ENCODE data around the gene CEP164.

The CEP164 gene

DNA sequence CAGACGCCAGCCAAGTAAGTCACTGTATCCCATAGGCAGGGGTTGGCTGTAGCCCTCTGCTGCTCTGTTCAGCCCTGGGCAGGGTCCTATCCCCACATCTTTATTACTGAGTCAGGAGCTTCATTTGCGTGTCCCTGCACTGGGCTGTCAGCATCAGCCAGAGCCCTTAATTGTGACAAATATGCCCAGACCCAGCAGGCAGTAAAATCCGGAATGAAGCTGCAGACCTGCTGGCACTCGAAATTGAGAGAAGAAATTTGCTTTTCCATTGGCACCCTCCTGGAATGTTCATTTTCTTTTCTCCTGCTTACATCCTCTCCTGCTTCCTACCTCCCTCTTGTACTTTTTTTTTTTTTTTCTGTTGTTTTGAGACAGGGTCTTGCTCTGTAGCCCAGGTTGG lies 43.8 kb downstream of the CEP164 start:
- Mint-ChIP-seq H3K27me3 (no peaks in the 10 kb centered on the region), H3K27ac (no peak overlapping the region), H3K4me3 (no peak overlapping the region), H3K36me3 (peaks cover 20% of the 10 kb centered on the region), H3K4me1 (ENCODE audit: low read depth) (no peaks in the 10 kb centered on the region), H3K9me3 (ENCODE audit: low read depth) (no peaks in the 10 kb centered on the region)

DNA sequence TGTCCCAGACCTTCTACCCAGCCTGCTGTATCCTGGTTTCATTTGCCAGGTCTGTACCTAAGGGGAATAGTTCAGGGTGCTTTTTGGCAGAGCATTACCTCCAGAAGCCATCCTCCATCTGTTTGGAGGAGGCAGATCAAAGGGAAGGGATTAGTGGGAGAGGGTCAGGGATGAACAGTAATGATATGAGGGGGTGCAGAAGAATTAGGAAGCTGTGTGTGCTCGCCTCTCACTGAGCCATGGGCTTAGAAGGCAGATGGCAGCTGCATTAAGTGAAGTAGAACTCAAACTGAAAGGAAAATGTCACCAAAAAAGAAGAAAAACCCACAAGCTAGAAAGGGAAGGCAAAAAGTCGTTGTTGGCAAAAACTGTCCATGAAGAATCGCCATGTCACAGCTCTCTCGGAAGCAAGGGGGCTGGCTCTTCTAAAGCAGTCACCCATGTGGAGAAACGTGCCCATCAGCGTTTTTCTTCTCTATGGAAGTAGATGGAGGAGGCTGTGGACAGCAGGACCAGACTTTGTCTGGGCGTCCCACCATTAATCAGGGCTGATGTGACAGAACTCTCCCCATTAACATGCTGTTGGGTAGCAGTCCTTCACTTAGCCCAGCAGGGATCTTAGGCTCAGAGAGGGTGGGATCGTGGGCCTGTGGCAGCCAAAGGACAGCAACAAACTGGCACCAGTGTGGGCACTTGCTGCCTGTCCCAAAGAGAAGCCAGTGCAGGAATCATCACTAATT lies 46.8 kb downstream of the CEP164 start:
- Mint-ChIP-seq H3K36me3 (peaks cover 20% of the 10 kb centered on the region), H3K27ac (no peak overlapping the region), H3K4me1 (ENCODE audit: low read depth) (no peaks in the 10 kb centered on the region), H3K4me3 (no peak overlapping the region), H3K27me3 (no peaks in the 10 kb centered on the region), H3K9me3 (ENCODE audit: low read depth) (no peaks in the 10 kb centered on the region)

DNA sequence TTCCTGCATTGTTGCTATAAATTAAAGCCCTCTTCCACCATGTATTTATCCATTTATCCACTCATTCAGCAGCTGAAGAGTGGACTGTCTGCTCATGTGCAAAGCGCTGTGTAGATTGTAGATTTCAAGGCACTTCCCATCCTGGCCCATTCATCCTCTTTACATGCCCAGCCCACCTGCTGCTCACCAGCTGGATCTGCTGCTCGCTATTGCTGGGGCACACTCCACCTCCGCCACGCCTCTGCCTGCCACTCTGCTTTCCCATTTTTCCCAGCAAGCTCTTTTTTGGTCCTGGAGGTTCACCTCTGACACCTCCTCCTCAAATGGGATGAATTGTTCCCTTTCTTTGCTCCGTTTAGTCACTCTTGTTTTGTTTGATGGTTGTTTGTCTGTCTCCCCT lies 48.3 kb downstream of the CEP164 start:
- Mint-ChIP-seq H3K27me3 (no peaks in the 10 kb centered on the region), H3K4me3 (no peak overlapping the region), H3K36me3 (peaks cover 19% of the 10 kb centered on the region), H3K9me3 (ENCODE audit: low read depth) (no peaks in the 10 kb centered on the region), H3K27ac (no peak overlapping the region), H3K4me1 (ENCODE audit: low read depth) (no peaks in the 10 kb centered on the region)

DNA sequence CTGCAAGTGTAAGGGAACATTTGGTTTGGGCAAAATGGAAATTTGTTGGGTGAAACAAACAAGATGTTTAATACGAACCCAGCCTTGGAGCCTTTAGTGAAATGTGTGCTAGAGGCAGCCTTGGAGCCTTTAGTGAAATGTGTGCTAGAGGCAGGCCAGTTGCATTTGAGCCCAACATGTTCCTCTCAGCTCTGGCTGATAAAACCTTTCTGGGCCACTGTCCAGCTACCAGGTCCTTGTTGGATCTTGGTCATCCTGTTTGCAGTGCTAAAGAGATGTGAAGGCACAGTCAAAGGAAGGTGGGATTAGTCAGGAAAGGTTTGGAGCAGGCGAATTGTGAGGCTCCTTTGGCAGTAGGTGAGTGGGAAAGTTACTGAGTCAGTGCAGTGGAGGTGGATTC lies 48.9 kb downstream of the CEP164 start:
- peaks cover 17% of the 10 kb centered on the region for H3K36me3 Mint-ChIP-seq
- no peak overlapping the region for H3K27ac Mint-ChIP-seq
- H3K9me3 Mint-ChIP-seq (ENCODE audit: low read depth), result no peaks in the 10 kb centered on the region
- H3K4me1 Mint-ChIP-seq (ENCODE audit: low read depth), result no peaks in the 10 kb centered on the region
- no peaks in the 10 kb centered on the region for H3K27me3 Mint-ChIP-seq
- no peak overlapping the region for H3K4me3 Mint-ChIP-seq

DNA sequence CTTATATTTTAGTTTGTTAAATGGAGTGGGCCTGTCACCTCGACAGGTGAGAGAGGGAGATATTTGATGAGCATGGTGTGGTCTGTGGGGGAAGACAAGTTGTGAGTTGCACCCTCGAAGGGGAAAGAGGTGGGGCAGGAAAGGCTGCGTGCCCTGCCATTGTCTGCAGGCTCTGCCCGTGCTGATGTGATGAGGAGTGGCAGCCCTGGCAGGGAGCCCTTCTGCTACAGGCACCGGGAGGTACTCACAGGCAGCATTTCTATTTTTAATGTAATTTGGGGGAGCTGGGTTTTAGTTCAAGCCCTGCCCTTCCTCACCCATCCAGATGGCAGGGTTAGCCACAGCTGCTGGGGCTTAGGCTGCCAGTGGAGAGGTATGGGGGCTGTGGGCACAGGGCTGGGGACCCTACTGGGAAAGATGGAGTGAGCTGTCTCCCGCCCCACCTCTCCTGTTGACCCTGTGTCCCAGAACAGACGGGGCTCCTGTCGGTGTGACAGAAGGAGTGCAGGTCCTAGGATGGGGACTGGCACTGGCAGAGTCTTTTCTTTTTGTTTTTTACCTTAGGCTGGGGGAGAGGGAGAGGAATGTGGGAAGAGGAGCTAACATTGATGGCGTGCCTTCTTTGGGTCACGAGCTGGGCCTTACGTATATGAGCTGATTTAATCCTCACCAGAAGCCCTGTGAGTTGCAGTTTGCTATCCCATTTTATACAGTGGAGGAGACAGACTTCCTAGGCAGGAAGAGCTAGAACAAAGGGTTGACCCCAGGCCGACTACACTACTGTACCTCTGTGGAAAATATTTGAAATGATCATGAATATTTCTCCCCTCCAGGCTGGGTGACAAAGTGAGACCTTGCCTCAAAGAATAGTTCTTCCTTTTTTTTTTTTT lies 51.6 kb downstream of the CEP164 start:
- H3K36me3 Mint-ChIP-seq, result peaks cover 16% of the 10 kb centered on the region
- no peaks in the 10 kb centered on the region for H3K4me1 Mint-ChIP-seq (ENCODE audit: low read depth)
- H3K4me3 Mint-ChIP-seq, result no peak overlapping the region
- H3K27ac Mint-ChIP-seq, result no peak overlapping the region
- H3K9me3 Mint-ChIP-seq (ENCODE audit: low read depth), result no peaks in the 10 kb centered on the region
- H3K27me3 Mint-ChIP-seq, result no peaks in the 10 kb centered on the region

DNA sequence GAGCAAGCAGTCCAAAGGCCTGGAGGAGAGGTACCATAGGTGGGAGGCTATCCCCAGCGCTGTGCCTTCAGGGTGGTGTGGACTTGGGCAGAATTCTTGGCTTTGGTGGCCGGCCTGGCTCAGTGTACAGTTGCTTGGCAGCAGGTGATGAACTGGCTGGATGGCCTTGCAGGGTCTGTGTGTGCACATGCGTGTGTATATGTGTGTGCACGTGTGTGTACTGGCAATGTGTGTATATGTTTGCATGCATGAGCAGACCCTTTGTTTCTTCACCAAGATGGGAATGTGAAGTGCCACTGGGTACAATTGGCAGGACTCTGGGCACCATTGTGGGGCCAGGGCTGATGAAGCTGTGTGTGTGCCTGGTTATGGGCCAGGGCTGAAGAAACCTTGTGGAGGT lies 53.0 kb downstream of the CEP164 start:
- Mint-ChIP-seq H3K27me3 (no peaks in the 10 kb centered on the region), H3K36me3 (peaks cover 16% of the 10 kb centered on the region)

DNA sequence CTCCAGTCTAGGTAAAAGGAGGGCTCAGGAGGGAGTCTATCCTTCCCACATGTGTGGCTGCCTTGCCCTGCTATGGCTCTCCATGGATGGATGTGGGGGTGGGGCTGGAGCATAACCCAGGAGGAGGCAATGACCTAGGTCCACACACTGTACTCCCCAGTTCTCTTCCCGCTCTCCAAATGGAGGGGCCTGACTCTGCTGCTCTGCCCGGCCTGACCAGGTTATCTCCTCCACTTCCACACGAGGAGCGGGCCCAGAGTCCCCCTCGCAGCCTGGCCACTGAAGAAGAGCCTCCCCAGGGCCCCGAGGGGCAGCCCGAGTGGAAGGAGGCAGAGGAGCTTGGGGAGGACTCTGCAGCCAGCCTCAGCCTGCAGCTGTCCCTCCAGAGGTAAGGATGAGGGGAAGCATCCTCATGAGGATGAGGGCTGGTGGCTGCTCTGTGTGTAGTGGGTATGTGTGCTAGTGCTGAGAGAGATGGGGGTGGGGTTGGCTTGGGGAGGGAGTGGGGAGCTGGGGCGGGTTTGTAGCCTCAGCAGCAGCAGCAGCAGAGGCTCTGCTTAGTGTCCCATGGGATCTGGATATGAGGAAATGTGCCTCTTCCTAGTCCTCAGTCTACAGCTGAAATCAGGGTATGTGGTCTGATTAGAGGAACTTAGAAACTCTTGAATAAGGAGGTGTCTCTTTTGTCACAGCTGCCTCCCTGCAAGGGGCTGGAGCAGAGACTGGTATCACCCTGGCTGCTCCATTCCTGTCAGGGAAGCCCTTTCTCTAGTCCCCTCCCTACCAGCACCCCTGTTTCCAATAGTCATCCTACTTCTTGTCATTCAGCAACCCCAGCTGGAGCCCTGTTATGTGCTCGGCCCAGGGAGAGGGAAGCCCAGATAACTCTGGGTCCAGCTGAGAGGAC lies 54.1 kb downstream of the CEP164 start:
- Mint-ChIP-seq H3K27ac (no peak overlapping the region), H3K36me3 (peaks cover 14% of the 10 kb centered on the region), H3K4me3 (no peak overlapping the region), H3K4me1 (ENCODE audit: low read depth) (no peaks in the 10 kb centered on the region), H3K9me3 (ENCODE audit: low read depth) (no peaks in the 10 kb centered on the region), H3K27me3 (no peaks in the 10 kb centered on the region)

More for the DNA sequence above, 53.0 kb downstream of the CEP164 start:
- Mint-ChIP-seq H3K4me1 (ENCODE audit: low read depth) (no peaks in the 10 kb centered on the region), H3K27ac (no peak overlapping the region), H3K9me3 (ENCODE audit: low read depth) (no peaks in the 10 kb centered on the region), H3K4me3 (no peak overlapping the region)

DNA sequence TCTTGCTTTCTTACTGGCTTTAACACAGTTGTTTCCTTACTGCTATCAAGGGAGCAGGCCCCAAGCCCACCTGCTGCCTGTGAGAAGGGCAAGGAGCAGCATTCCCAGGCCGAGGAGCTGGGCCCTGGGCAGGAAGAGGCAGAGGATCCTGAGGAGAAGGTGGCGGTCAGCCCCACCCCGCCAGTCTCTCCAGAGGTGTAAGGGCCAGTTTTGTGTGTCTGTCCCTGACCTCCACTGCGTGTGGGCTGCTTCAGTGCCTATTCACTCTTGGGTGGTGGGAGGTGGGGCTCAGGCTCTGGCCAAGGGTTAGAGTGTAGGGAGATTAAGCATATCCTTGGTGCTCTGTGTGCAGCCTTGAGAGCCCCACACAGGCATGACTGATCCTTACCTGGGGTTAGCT lies 55.1 kb downstream of the CEP164 start:
- Mint-ChIP-seq H3K27ac (no peak overlapping the region), H3K9me3 (ENCODE audit: low read depth) (no peaks in the 10 kb centered on the region), H3K4me1 (ENCODE audit: low read depth) (no peaks in the 10 kb centered on the region), H3K36me3 (peaks cover 14% of the 10 kb centered on the region), H3K4me3 (no peak overlapping the region), H3K27me3 (no peaks in the 10 kb centered on the region)

DNA sequence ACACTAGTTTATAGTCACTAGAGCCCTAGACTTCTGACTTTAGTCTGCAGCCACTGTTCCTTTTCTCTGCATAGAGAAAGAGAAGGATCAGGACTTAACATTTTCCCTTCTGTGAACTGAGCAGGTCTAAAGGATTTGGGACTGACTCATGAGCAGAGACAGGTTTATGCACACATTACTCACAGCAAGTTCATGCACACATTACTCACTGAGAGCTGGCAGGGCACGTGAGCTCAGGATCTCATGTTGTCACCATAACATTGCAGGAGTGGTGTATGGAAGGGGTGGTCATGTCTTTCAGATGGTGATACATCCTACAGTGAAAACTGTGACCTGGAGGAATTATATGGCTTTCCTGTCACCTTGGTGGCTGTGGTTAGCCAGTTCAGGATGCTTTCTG lies 56.4 kb downstream of the CEP164 start:
- H3K27ac Mint-ChIP-seq, result no peak overlapping the region
- no peak overlapping the region for H3K4me3 Mint-ChIP-seq
- no peaks in the 10 kb centered on the region for H3K27me3 Mint-ChIP-seq

DNA sequence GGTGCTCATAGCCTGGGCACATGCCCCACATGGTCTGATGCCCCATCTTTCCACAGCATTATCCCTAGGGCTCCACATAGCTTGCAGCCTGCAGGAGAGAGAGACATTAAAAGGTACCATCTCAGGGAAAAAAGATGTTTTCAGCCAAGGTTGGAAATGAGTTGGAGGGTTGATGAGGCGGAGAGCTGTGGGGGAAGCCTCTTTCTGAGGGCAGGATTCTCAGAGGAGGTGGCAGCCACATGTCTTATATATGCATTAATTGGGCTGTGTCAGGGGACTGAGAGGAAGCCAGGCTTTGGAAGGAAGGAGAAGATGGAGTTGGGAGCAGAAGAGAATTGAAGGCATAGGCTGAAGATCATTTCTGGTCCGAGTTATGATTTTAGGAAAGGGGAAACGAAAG lies 57.8 kb downstream of the CEP164 start:
- no peak overlapping the region for H3K27ac Mint-ChIP-seq
- peaks cover 25% of the 10 kb centered on the region for H3K36me3 Mint-ChIP-seq
- H3K9me3 Mint-ChIP-seq (ENCODE audit: low read depth), result no peaks in the 10 kb centered on the region
- H3K4me3 Mint-ChIP-seq, result no peak overlapping the region
- H3K4me1 Mint-ChIP-seq (ENCODE audit: low read depth), result no peaks in the 10 kb centered on the region
- no peaks in the 10 kb centered on the region for H3K27me3 Mint-ChIP-seq

More for the DNA sequence above, 56.4 kb downstream of the CEP164 start:
- Mint-ChIP-seq H3K9me3 (ENCODE audit: low read depth) (no peaks in the 10 kb centered on the region), H3K4me1 (ENCODE audit: low read depth) (no peaks in the 10 kb centered on the region), H3K36me3 (peaks cover 17% of the 10 kb centered on the region)

DNA sequence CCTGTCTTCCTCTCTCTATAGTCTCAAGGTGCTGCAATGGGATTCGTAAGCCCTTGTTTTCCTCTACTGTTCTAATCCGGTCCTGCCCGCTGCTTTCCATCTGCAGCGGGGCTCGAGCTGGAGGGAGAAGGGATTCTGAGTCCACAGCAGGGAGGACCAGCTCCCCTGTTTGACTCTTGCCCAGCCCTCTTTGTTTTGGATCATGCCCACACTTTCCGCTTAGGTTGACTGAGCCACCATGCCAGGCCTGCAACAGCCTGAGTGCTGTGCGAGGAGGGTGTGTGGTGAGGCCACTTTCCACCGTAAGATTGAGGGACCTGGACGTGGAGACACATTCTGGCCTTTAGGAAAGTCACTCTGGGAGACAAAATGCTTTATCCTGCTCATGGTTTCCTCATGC lies 58.3 kb downstream of the CEP164 start:
- H3K27me3 Mint-ChIP-seq, result no peaks in the 10 kb centered on the region
- H3K36me3 Mint-ChIP-seq, result peaks cover 30% of the 10 kb centered on the region
- H3K4me1 Mint-ChIP-seq (ENCODE audit: low read depth), result no peaks in the 10 kb centered on the region
- H3K9me3 Mint-ChIP-seq (ENCODE audit: low read depth), result no peaks in the 10 kb centered on the region
- no peak overlapping the region for H3K27ac Mint-ChIP-seq
- no peak overlapping the region for H3K4me3 Mint-ChIP-seq

DNA sequence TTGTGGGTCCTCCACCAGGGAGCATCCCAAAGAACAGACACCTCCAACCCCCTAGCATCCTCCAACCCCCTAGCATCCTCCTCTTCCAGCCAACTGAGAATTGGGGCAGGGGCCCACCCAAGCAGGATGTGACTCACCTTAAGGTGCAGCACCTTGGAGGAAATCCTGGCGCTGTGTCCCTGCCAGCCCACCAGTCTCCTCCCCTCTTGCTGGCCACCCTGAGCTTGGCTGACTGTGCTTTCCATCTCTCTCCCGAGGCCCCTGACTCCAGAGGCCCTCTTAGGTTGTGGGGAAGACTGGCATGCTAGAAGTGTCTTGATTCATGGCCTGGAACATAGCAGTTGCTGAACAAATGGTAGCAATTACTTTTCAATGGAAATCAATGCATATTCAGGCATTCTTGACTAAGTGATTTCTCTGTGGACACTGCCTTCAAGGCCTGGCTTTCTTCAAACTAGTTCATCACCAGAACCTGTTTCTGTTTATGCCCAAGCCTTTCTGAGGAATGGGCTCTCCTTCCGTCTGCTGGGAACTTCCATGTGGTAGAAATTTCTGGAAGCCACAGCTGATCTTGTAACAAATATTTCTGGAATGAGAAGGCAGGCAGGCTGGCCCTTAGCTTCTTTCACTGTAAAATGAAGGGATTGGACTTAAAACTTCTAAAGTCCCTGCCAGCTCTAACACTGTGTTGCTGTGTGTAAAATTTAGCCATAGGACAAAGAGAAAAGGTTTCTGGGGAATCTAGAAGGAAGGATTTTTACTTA lies 60.5 kb downstream of the CEP164 start:
- H3K4me1 Mint-ChIP-seq (ENCODE audit: low read depth), result no peaks in the 10 kb centered on the region
- no peak overlapping the region for H3K4me3 Mint-ChIP-seq
- H3K9me3 Mint-ChIP-seq (ENCODE audit: low read depth), result no peaks in the 10 kb centered on the region
- peaks cover 32% of the 10 kb centered on the region for H3K36me3 Mint-ChIP-seq
- H3K27ac Mint-ChIP-seq, result no peak overlapping the region
- no peaks in the 10 kb centered on the region for H3K27me3 Mint-ChIP-seq

DNA sequence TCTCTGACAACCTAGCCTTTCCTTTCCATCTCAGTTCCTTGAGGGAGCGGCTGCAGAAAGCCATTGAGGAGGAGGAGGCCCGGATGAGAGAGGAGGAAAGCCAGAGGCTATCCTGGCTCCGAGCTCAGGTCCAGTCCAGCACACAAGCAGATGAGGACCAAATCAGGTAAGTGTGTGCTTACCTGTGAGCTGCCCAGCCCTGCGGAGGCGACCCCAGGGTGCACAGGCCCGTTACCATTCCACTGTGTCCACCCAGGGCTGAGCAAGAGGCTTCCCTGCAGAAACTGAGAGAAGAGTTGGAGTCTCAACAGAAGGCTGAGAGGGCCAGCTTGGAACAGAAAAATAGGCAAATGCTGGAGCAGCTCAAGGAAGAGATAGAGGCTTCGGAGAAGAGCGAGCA lies 63.1 kb downstream of the CEP164 start:
- Mint-ChIP-seq H3K4me1 (ENCODE audit: low read depth) (no peaks in the 10 kb centered on the region), H3K27ac (no peak overlapping the region), H3K36me3 (peaks cover 36% of the 10 kb centered on the region), H3K9me3 (ENCODE audit: low read depth) (no peaks in the 10 kb centered on the region), H3K27me3 (no peaks in the 10 kb centered on the region), H3K4me3 (no peak overlapping the region)

DNA sequence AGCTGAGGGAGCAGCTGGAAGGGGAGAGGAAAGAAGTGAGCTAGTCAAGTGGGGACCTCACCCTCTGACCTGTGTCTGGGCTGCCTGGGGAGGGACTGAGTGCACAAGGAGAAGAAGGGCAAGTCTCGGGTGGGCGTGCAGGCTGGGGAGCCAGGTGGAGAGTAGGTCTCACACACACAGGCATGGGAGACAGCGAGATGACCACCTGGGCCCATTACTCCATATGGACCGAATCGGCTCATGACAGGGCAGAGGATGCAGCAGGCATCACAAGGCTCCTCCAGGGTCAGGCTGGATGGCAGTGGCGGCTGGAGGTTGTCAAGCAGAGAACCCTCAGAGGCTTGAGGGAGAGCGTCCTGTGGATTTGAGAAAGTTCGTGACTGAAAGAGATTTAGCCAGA lies 63.5 kb downstream of the CEP164 start:
- no peaks in the 10 kb centered on the region for H3K9me3 Mint-ChIP-seq (ENCODE audit: low read depth)
- H3K27me3 Mint-ChIP-seq, result no peaks in the 10 kb centered on the region
- H3K36me3 Mint-ChIP-seq, result peaks cover 37% of the 10 kb centered on the region
- no peak overlapping the region for H3K4me3 Mint-ChIP-seq
- H3K27ac Mint-ChIP-seq, result no peak overlapping the region
- no peaks in the 10 kb centered on the region for H3K4me1 Mint-ChIP-seq (ENCODE audit: low read depth)

Data from activated naive CD8-positive, alpha-beta T cell (primary cell).